GM21390 (cell line): ENCODE results near the gene PRPH2.
"Not testable (repeated sequence)": the region's sequence is repeated elsewhere in the genome, so short reads cannot be mapped to it uniquely, and the experiment has no call there.

ENCODE experiments used
- ATAC-seq: cut with Tn5 transposase; IDR thresholded peaks from one replicate; pipeline ENCODE4 v1.9.1; 2021; ENCODE audit not compliant: unreplicated experiment

Gene PRPH2

GRCh38 chr6:42742116-42742894 is 19.9 kb upstream of the PRPH2 start:
- ATAC-seq = no peak

GRCh38 chr6:42740725-42741124 is 18.3 kb upstream of the PRPH2 start:
- no peak for ATAC-seq

GRCh38 chr6:42735976-42736375 is 13.6 kb upstream of the PRPH2 start:
- no peak for ATAC-seq

- ATAC-seq = not testable (repeated sequence)
Measured at GRCh38 chr6:42733867-42734481, 11.6 kb upstream of the PRPH2 start.

GRCh38 chr6:42729731-42730130 is 7.3 kb upstream of the PRPH2 start:
- ATAC-seq = no peak

- no peak for ATAC-seq
Measured at GRCh38 chr6:42727627-42728026, 5.2 kb upstream of the PRPH2 start.

GRCh38 chr6:42727087-42727611 is 4.8 kb upstream of the PRPH2 start:
- ATAC-seq = no peak

- ATAC-seq = no peak
Measured at GRCh38 chr6:42726485-42727086, 4.2 kb upstream of the PRPH2 start.

- no peak for ATAC-seq
Measured at GRCh38 chr6:42726026-42726425, 3.6 kb upstream of the PRPH2 start.

GRCh38 chr6:42724825-42725224 is 2.4 kb upstream of the PRPH2 start:
- ATAC-seq = no peak

- ATAC-seq = no peak
Measured at GRCh38 chr6:42720739-42721138, 1.7 kb downstream of the PRPH2 start.

- ATAC-seq = no peak
Measured at GRCh38 chr6:42715871-42716270, 6.5 kb downstream of the PRPH2 start.

- ATAC-seq = no peak
Measured at GRCh38 chr6:42714098-42714761, 8.2 kb downstream of the PRPH2 start.

GRCh38 chr6:42711930-42712329 is 10.5 kb downstream of the PRPH2 start:
- ATAC-seq = no peak

GRCh38 chr6:42710316-42710715 is 12.1 kb downstream of the PRPH2 start:
- no peak for ATAC-seq

GRCh38 chr6:42709871-42710270 is 12.5 kb downstream of the PRPH2 start:
- no peak for ATAC-seq

GRCh38 chr6:42708096-42708495 is 14.3 kb downstream of the PRPH2 start:
- ATAC-seq = no peak

GRCh38 chr6:42707595-42707994 is 14.8 kb downstream of the PRPH2 start:
- ATAC-seq = no peak

- no peak for ATAC-seq
Measured at GRCh38 chr6:42704937-42705374, 17.4 kb downstream of the PRPH2 start.

GRCh38 chr6:42704251-42704936 is 18.0 kb downstream of the PRPH2 start:
- no peak for ATAC-seq

GRCh38 chr6:42702786-42703185 is 19.6 kb downstream of the PRPH2 start:
- not testable (repeated sequence) for ATAC-seq
